Osteoblast (primary cell): ENCODE measurements around the gene ARID4B. TPM values are rescaled to one million over a fixed set of nuclear protein-coding genes. Genes with fewer than 3 reads are reported as not detected.

ENCODE experiments used
- DNase-seq: peaks from one replicate; pipeline ENCODE4 v3.0.0; 2011; ENCODE audit warnings: low spot score, mixed read lengths; ENCODE audit not compliant: insufficient read length; ENCODE audit errors: missing footprints
- H2AFZ ChIP-seq: 2 replicates; pipeline ENCODE4 v1.6.0; 2011; ENCODE audit warnings: mild to moderate bottlenecking, low read length
- H3K27ac ChIP-seq: 2 replicates; pipeline ENCODE4 v1.5.1; 2011; ENCODE audit warnings: mild to moderate bottlenecking, low read depth, low read length, moderate library complexity
- H3K27me3 ChIP-seq: 2 replicates; pipeline ENCODE4 v1.6.0; 2012; ENCODE audit warnings: mild to moderate bottlenecking, control low read depth, inconsistent platforms, low read length, moderate library complexity; ENCODE audit not compliant: insufficient read depth
- H3K36me3 ChIP-seq: 2 replicates; pipeline ENCODE4 v1.5.1; 2011; ENCODE audit warnings: mild to moderate bottlenecking, low read length, control low read depth, moderate library complexity; ENCODE audit not compliant: insufficient read depth
- H3K4me1 ChIP-seq: 2 replicates; pipeline ENCODE4 v1.5.1; 2011; ENCODE audit warnings: mild to moderate bottlenecking, low read length, control low read depth, moderate library complexity; ENCODE audit not compliant: insufficient read depth
- H3K4me2 ChIP-seq: 2 replicates; pipeline ENCODE4 v1.6.0; 2011; ENCODE audit warnings: mild to moderate bottlenecking, low read length; ENCODE audit not compliant: insufficient read depth
- H3K4me3 ChIP-seq: fragments of 200-600 bp; sonication (generic); 3 replicates; pipeline ENCODE4 v1.5.1; 2012; ENCODE audit warnings: mild to moderate bottlenecking, low read length, inconsistent platforms; ENCODE audit not compliant: insufficient read depth
- H3K79me2 ChIP-seq: 2 replicates; pipeline ENCODE4 v1.6.0; 2012; ENCODE audit warnings: mild to moderate bottlenecking, low read length, control low read depth, inconsistent platforms; ENCODE audit not compliant: insufficient read depth
- H3K9me3 ChIP-seq: 2 replicates; pipeline ENCODE4 v1.5.1; 2011; ENCODE audit warnings: low read depth, low read length, control low read depth
- H4K20me1 ChIP-seq: 2 replicates; pipeline ENCODE4 v1.6.0; 2012; ENCODE audit warnings: mild to moderate bottlenecking, low read length, control low read depth; ENCODE audit not compliant: insufficient read depth
- total RNA-seq: library from RNA; depleted of rRNA; stranded (reverse); fragments of >200 nt; gene quantifications from 2 replicates; pipeline ENCODE4 v1.2.3, GENCODE V29; 2012
- TF ChIP-seq, protein P1 (sequence below): IDR thresholded peaks from 2 replicates; pipeline ENCODE4 v1.5.1; 2011; ENCODE audit warnings: mild to moderate bottlenecking, low read depth, low read length, moderate library complexity; ENCODE audit errors: extremely low read depth

ARID4B gene
- total RNA-seq, 1 donor, result 33.7 TPM

DNA sequence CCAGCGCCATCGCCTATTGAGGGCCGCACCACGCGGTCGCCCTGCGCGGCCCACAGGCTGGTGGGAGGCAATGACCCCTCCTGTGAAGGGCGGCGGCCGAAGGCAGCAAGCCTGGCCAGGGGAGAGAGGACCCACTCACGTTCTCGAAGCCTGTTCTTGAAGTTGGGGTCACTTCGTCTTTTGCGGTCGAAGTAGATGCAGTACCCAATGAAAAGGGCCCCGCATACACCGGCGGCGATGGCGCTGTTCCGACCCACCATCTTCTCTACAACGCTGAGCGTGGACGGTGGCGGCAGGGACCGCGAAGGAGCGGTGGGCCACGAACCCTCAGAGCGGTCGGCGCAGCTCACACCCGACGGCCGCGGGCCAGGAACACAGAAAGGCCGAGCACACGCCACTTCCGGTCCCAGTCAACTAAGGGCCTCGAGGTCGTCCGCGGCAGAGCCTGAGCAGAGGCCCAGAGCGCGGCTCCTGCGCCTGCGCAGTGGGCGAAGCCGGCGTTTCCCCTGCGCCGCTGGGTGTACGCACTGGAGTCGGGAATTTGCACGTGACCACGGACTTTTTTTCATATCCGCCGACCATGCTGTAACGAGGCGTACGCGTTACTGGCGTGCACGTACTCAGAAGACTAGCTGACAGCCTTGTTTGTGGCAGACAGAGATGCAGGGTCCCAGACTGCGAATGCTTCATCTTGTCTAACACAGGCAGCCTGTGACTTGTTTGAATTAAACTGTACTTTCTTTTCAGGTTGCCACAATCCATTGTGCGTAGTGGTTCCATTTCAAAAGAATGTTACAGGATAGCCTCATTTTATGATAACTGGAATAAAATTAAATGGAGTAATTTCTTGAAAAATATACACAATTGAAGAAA is 199.3 kb downstream of the ARID4B start, which contains the start of gene TOMM20:
TOMM20 (minus strand) TSS at position 382 of the 873 bp plus-strand sequence; CDS start at position 260, 122 bp downstream.
- peak within 1 kb of the TSS; percentile 97 for H3K27ac ChIP-seq
- H3K79me2 ChIP-seq, result peaks cover 50% of the 10 kb centered on the region
- peaks cover 11% of the 10 kb centered on the region for H3K4me1 ChIP-seq
- H3K36me3 ChIP-seq, result peaks cover 20% of the 10 kb centered on the region
- H3K9me3 ChIP-seq, result no peaks in the 10 kb centered on the region
- peaks cover 38% of the 10 kb centered on the region for H4K20me1 ChIP-seq
- H3K4me2 ChIP-seq, result peak within 1 kb of the TSS; percentile 83
- no peaks in the 10 kb centered on the region for H3K27me3 ChIP-seq
- H3K4me3 ChIP-seq, result peak within 1 kb of the TSS; percentile 97
- TF ChIP-seq, protein P1, sequence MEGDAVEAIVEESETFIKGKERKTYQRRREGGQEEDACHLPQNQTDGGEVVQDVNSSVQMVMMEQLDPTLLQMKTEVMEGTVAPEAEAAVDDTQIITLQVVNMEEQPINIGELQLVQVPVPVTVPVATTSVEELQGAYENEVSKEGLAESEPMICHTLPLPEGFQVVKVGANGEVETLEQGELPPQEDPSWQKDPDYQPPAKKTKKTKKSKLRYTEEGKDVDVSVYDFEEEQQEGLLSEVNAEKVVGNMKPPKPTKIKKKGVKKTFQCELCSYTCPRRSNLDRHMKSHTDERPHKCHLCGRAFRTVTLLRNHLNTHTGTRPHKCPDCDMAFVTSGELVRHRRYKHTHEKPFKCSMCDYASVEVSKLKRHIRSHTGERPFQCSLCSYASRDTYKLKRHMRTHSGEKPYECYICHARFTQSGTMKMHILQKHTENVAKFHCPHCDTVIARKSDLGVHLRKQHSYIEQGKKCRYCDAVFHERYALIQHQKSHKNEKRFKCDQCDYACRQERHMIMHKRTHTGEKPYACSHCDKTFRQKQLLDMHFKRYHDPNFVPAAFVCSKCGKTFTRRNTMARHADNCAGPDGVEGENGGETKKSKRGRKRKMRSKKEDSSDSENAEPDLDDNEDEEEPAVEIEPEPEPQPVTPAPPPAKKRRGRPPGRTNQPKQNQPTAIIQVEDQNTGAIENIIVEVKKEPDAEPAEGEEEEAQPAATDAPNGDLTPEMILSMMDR, result no peak
- DNase-seq, result peak; percentile 97
- H2AFZ ChIP-seq, result peak within 1 kb of the TSS; percentile 87

DNA sequence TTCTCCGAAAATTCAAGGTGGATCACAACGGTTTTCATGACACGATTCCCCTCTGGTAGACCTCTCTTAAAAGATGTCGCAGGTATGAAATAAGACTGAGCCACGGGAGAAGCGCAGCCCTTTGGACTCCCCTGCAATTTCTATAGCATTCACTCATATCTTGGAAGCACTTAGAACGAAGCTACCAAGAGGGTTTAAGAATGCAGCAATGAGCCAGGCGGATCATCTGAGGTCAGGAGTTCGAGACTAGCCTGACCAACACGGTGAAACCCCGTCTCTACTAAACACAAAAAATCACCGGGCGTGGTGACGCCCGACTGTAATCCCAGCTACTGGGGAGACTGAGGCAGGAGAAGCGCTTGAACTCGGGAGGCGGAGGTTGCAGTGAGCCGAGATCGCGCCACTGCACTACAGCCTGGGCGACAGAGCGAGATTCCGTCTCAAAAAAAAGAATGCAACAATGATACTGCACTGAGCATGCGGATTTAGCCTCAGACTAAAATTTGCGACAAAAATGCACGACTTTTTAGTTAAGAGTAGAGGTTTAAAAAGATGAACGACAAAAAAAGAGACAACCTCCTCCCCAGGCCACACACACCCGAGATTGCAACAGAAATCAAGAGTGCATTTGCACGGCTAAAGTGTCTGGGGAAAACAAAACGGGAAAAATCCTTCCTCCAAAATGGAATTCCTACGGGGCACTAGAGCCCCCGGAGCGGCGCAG is 200.1 kb downstream of the ARID4B start:
- peaks cover 45% of the 10 kb centered on the region for H4K20me1 ChIP-seq
- H3K79me2 ChIP-seq, result peaks cover 58% of the 10 kb centered on the region
- TF ChIP-seq, protein P1, result no peak
- DNase-seq, result no peak
- peak overlapping the region; percentile 83 for H3K4me2 ChIP-seq
- peak overlapping the region; percentile 87 for H2AFZ ChIP-seq
- H3K4me1 ChIP-seq, result peaks cover 11% of the 10 kb centered on the region
- peaks cover 14% of the 10 kb centered on the region for H3K36me3 ChIP-seq
- H3K9me3 ChIP-seq, result no peaks in the 10 kb centered on the region
- H3K4me3 ChIP-seq, result peak overlapping the region; percentile 97
- H3K27ac ChIP-seq, result peak overlapping the region; percentile 97
- no peaks in the 10 kb centered on the region for H3K27me3 ChIP-seq

DNA sequence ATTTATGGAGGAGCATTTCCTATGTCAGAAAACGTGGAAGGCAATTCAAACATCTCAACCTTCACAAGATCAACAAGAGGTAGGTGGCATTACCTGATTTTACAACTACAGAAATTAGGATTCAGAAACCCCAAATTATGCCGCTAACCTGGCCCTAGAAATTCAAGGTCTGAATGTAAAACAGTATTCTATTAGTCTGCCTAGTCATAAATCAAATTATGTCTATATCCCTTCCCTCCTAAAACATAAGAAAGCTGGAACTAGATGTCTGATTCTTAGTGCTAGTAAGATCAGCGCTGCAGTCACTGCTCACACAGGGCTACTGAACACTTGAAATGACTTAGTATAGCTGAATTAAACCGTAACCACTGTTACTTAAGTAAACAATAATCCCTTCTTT is 200.8 kb downstream of the ARID4B start:
- Histone ChIP-seq H3K27ac (peak overlapping the region; percentile 97), H3K36me3 (peaks cover 8% of the 10 kb centered on the region), H3K79me2 (peaks cover 65% of the 10 kb centered on the region), H3K4me2 (peak overlapping the region; percentile 83), H2AFZ (no peak overlapping the region), H3K4me3 (peak overlapping the region; percentile 97), H4K20me1 (peaks cover 52% of the 10 kb centered on the region), H3K9me3 (no peaks in the 10 kb centered on the region), H3K27me3 (no peaks in the 10 kb centered on the region), H3K4me1 (peaks cover 11% of the 10 kb centered on the region)
- DNase-seq, result no peak
- TF ChIP-seq, protein P1, result no peak

DNA sequence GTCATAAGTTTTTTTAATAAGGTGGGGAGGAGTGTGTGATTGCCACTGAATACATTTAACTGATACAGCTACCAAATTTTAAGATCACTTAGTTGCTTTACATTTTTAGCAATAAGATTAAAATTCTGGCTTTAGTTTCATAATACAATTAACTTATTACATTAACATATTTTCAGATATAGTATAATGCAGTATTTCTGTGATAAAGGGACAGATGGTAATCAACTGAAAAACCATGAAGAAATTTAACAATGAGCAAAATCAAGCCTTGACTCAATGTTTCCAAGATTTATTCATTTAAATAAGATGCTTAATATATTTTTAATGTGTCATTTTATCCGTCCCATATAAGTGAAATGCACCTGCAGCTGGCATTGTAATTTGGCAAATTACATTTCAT is 203.3 kb downstream of the ARID4B start:
- no peak overlapping the region for H2AFZ ChIP-seq
- H3K79me2 ChIP-seq, result peaks cover 90% of the 10 kb centered on the region
- H3K4me3 ChIP-seq, result no peak overlapping the region
- DNase-seq, result no peak
- peaks cover 55% of the 10 kb centered on the region for H4K20me1 ChIP-seq
- H3K4me2 ChIP-seq, result no peak overlapping the region
- no peak overlapping the region for H3K27ac ChIP-seq
- TF ChIP-seq, protein P1, result no peak
- H3K27me3 ChIP-seq, result no peaks in the 10 kb centered on the region
- no peaks in the 10 kb centered on the region for H3K9me3 ChIP-seq
- H3K4me1 ChIP-seq, result peaks cover 11% of the 10 kb centered on the region
- peaks cover 16% of the 10 kb centered on the region for H3K36me3 ChIP-seq
